Mesendoderm (in vitro differentiated cells): Measurements from ENCODE around the gene ADCY4.

Experiments used
- DNase-seq: peaks from one replicate; pipeline ENCODE4 v3.0.0; 2013
- H2AK5ac ChIP-seq: 2 replicates; pipeline ENCODE4 v1.6.1; 2013; ENCODE audit warnings: low read length, inconsistent platforms
- H2BK120ac ChIP-seq: 2 replicates; pipeline ENCODE4 v1.6.1; 2013; ENCODE audit warnings: low read depth, mild to moderate bottlenecking, low read length, moderate library complexity, mixed read lengths
- H2BK15ac ChIP-seq: replicated peaks from 2 replicates; pipeline ENCODE4 v1.6.1; 2013; ENCODE audit warnings: low read depth, mild to moderate bottlenecking, moderate library complexity
- H2BK5ac ChIP-seq: 2 replicates; pipeline ENCODE4 v1.6.1; 2013; ENCODE audit warnings: low read length, inconsistent platforms
- H3K18ac ChIP-seq: 2 replicates; pipeline ENCODE4 v1.6.1; 2013; ENCODE audit warnings: mild to moderate bottlenecking, low read length, mixed read lengths
- H3K23ac ChIP-seq: one replicate; pipeline ENCODE4 v1.6.1; 2013; ENCODE audit warnings: low read length
- H3K27ac ChIP-seq: 2 replicates; pipeline ENCODE4 v1.5.1; 2013; ENCODE audit warnings: low read depth, mild to moderate bottlenecking, inconsistent platforms, low read length, moderate library complexity
- H3K27me3 ChIP-seq: 2 replicates; pipeline ENCODE4 v1.6.1; 2013; ENCODE audit warnings: low read length, control low read depth, mild to moderate bottlenecking, inconsistent platforms; ENCODE audit not compliant: insufficient read depth, poor library complexity
- H3K36me3 ChIP-seq: 2 replicates; pipeline ENCODE4 v1.6.1; 2013; ENCODE audit warnings: low read length, inconsistent platforms; ENCODE audit not compliant: control insufficient read depth, insufficient read depth
- H3K4ac ChIP-seq: one replicate; pipeline ENCODE4 v1.6.1; 2013; ENCODE audit warnings: low read depth, mild to moderate bottlenecking, low read length, moderate library complexity
- H3K4me1 ChIP-seq: 2 replicates; pipeline ENCODE4 v1.6.1; 2013; ENCODE audit warnings: low read depth, low read length, inconsistent platforms; ENCODE audit not compliant: control insufficient read depth
- H3K4me2 ChIP-seq: 2 replicates; pipeline ENCODE4 v1.6.1; 2013; ENCODE audit warnings: low read length
- H3K4me3 ChIP-seq: 2 replicates; pipeline ENCODE4 v1.5.1; 2013; ENCODE audit warnings: mild to moderate bottlenecking, low read length
- H3K56ac ChIP-seq: one replicate; pipeline ENCODE4 v1.6.1; 2013; ENCODE audit warnings: low read length
- H3K79me1 ChIP-seq: 2 replicates; pipeline ENCODE4 v1.6.1; 2013; ENCODE audit warnings: low read length, inconsistent platforms
- H3K79me2 ChIP-seq: 2 replicates; pipeline ENCODE4 v1.6.1; 2013; ENCODE audit warnings: mild to moderate bottlenecking, low read length; ENCODE audit not compliant: control insufficient read depth, insufficient read depth
- H3K9ac ChIP-seq: 2 replicates; pipeline ENCODE4 v1.6.1; 2013; ENCODE audit warnings: low read length, inconsistent platforms
- H4K5ac ChIP-seq: one replicate; pipeline ENCODE4 v1.6.1; 2013; ENCODE audit warnings: low read length
- H4K8ac ChIP-seq: one replicate; pipeline ENCODE4 v1.6.1; 2013; ENCODE audit warnings: low read depth, mild to moderate bottlenecking, control low read depth, low read length, moderate library complexity
- WGBS: extraction: QIAGEN DNeasy Blood & Tissue Kit; methylation state at CpG from one replicate; pipeline ENCODE4 v1.1.7; 2013; ENCODE audit warnings: low lambda C conversion rate, missing lambda C conversion rate; ENCODE audit not compliant: insufficient coverage; ENCODE audit errors: extremely low coverage; 5-methylcytosine and 5-hydroxymethylcytosine counted together

ADCY4 gene

DNA sequence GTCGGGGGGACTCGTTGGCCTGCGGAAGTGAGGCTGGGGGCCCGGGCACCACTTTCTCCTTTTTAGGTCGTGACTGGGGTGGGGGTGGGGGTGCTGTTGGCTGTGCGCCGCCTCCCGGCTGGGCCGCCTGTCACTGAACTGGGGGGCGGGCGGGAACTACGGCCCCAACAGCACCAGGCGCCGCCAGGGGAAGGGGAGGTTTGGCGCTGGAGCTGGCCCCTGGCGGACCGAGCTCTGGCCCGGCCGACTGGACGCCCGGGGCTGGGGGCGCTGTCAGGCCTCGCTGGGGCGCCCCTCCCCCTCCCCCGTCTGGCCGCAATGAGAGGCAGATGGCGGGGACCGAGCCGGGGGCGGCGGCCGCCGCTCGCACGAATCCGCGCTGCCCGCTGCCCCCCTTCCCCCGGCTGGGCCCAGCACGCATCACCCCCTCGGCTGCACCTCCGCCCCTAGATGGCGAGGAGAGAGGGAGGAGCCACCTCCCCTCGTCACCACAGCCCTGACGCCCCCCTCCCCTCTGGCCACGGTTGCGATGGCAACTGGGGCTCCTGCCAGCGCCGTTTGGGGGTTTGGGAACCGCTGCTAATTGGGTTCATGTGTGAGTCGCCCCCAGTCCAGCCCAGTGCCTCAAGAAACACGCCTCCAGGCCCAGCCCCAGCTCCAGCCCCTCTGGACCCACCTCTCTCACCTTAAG, 33.8 kb upstream of the ADCY4 start:
- Histone ChIP-seq H2BK5ac (no peak overlapping the region), H3K79me1 (no peaks in the 10 kb centered on the region), H3K23ac (peak overlapping the region; percentile 94), H3K4ac (peak overlapping the region; percentile 8), H3K18ac (peak overlapping the region; percentile 85), H2BK120ac (no peak overlapping the region), H2BK15ac (no peak overlapping the region), H3K4me2 (peak overlapping the region; percentile 77), H4K8ac (no peak overlapping the region), H3K4me3 (peak overlapping the region; percentile 62), H3K56ac (peak overlapping the region; percentile 81), H3K27ac (no peak overlapping the region), H3K4me1 (peaks cover 5% of the 10 kb centered on the region), H3K9ac (peak overlapping the region; percentile 69), H3K36me3 (no peaks in the 10 kb centered on the region), H3K79me2 (no peaks in the 10 kb centered on the region), H3K27me3 (no peaks in the 10 kb centered on the region), H4K5ac (no peak overlapping the region), H2AK5ac (no peak overlapping the region)
- DNase-seq, result peak; percentile 57
- WGBS, result no CpG with 5 or more reads among the region's 52 CpGs

DNA sequence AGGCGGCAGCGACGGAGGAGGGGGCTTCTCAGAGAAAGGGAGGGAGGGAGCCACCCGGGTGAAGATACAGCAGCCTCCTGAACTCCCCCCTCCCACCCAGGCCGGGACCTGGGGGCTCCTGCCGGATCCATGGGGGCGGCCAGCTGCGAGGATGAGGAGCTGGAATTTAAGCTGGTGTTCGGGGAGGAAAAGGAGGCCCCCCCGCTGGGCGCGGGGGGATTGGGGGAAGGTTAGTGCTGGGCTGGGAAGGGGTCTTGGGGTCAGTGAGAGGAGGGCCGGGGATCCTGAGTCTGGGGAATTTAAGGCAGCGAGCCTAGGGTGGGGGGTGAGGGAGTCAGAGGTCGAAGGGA, 33.3 kb upstream of the ADCY4 start:
- Histone ChIP-seq H4K5ac (no peak overlapping the region), H3K4me1 (peaks cover 5% of the 10 kb centered on the region), H2AK5ac (no peak overlapping the region), H3K18ac (peak overlapping the region; percentile 85), H3K4me3 (peak overlapping the region; percentile 62), H3K79me1 (no peaks in the 10 kb centered on the region), H3K27ac (no peak overlapping the region), H3K9ac (peak overlapping the region; percentile 69), H4K8ac (peak overlapping the region; percentile 78), H3K4ac (peak overlapping the region; percentile 28), H2BK15ac (peak overlapping the region; percentile 74), H2BK120ac (no peak overlapping the region), H3K56ac (peak overlapping the region; percentile 81), H3K27me3 (no peaks in the 10 kb centered on the region), H2BK5ac (no peak overlapping the region), H3K36me3 (no peaks in the 10 kb centered on the region), H3K79me2 (no peaks in the 10 kb centered on the region), H3K23ac (no peak overlapping the region), H3K4me2 (peak overlapping the region; percentile 77)
- DNase-seq, result no peak
- no CpG with 5 or more reads among the region's 15 CpGs for WGBS

DNA sequence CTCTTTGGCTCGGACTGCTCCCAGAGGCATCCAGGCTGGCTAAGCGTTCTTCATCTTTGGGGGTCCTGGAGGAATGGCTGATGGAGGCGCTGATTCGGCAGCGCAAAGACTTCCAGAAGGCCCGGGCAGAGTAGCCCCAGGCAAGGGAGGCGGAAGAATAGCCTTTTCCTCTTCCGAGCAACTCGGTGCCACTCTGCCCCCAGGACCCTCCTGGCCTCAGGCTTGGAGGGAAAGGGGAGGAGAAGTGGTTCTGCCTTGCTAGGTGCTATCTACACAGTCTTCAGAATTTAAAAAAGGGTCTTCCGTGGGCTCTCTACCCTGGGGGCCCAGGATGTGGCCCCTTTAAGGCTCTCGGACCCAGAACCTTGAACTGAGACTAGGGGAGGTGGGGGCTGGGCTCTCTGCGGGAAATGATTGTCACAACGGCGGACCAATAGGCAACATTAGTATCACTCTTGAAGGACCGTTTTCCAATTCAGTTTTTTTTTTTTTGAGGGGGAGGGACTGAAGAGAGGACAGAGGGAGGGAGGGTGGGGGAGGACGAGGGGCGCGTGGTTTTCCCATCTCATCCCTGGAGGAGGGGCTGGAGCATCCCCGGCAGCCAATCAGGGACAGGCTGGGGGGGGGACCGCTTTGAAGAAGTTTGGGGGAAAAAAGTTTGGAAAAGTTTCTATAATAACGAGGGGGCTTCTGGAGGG, 32.8 kb upstream of the ADCY4 start, which contains the start of gene NFATC4:
Gene NFATC4 (plus strand): TSS at position 671 of the 698 bp plus-strand sequence. CDS start 157 bp downstream, outside the sequence.
- Histone ChIP-seq H3K56ac (peak within 1 kb of the TSS; percentile 81), H3K4me3 (peak within 1 kb of the TSS; percentile 62), H3K27ac (peak within 1 kb of the TSS; percentile 50), H2BK120ac (peak within 1 kb of the TSS; percentile 7), H4K8ac (peak within 1 kb of the TSS; percentile 78), H3K27me3 (no peaks in the 10 kb centered on the region), H3K4ac (peak within 1 kb of the TSS; percentile 28), H2BK5ac (peak within 1 kb of the TSS; percentile 66), H3K79me1 (no peaks in the 10 kb centered on the region), H2BK15ac (peak within 1 kb of the TSS; percentile 74), H3K36me3 (no peaks in the 10 kb centered on the region), H3K79me2 (no peaks in the 10 kb centered on the region), H3K23ac (peak within 1 kb of the TSS; percentile 94), H2AK5ac (no peak within 1 kb of the TSS), H3K9ac (peak within 1 kb of the TSS; percentile 69), H4K5ac (no peak within 1 kb of the TSS), H3K4me2 (peak within 1 kb of the TSS; percentile 77), H3K4me1 (peaks cover 5% of the 10 kb centered on the region), H3K18ac (peak within 1 kb of the TSS; percentile 86)
- peak; percentile 98 for DNase-seq
- WGBS, result no CpG with 5 or more reads among the region's 21 CpGs

DNA sequence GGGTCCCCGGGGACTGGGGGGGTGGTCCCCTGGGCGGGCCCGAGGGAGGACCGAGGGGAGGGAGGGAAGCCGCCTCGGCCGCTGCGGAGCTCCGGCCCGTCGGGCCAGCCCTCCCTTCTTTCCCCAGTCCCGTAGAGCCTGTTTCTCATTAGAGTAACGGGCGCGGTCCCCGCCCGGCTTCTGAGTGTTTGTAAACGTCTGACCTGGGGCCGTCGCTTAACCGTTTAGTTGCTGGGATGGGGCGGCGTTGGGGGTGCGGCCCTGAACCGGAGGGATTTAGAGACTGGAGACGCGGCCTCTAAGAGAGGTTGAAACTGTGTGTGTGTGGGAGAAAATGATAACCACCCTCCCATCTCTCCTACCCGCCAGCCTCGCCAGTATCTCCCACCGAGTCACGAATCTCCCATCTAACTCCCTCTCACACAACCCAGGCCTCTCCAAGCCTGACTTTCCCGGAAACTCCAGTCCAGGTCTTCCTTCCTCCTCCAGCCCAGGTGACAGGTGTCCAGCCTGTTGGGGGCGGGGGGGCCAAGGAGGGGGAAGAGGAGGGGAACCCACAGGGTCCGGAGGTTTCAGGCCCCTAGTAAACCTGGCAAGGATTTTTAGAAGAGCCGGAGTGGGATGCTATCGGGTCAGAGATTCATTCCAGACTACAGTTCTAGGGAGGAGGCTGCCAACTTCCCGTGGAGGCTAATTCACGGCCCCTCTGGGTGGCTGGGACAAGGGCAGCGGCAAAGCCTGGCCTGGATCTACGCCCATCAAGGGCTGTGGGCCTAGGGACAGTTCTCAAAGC, 32.0 kb upstream of the ADCY4 start:
- Histone ChIP-seq H4K8ac (no peak overlapping the region), H3K27ac (peak overlapping the region; percentile 66), H2BK120ac (peak overlapping the region; percentile 7), H4K5ac (no peak overlapping the region), H3K4me3 (peak overlapping the region; percentile 33), H3K27me3 (no peaks in the 10 kb centered on the region), H2BK5ac (peak overlapping the region; percentile 37), H3K36me3 (no peaks in the 10 kb centered on the region), H3K4ac (peak overlapping the region; percentile 18), H3K79me1 (no peaks in the 10 kb centered on the region), H3K4me1 (peaks cover 5% of the 10 kb centered on the region), H3K18ac (peak overlapping the region; percentile 86), H3K23ac (no peak overlapping the region), H2BK15ac (no peak overlapping the region), H3K9ac (peak overlapping the region; percentile 56), H3K4me2 (peak overlapping the region; percentile 64), H3K79me2 (no peaks in the 10 kb centered on the region), H2AK5ac (no peak overlapping the region), H3K56ac (peak overlapping the region; percentile 78)
- WGBS, result no CpG with 5 or more reads among the region's 40 CpGs
- peak; percentile 99 for DNase-seq

DNA sequence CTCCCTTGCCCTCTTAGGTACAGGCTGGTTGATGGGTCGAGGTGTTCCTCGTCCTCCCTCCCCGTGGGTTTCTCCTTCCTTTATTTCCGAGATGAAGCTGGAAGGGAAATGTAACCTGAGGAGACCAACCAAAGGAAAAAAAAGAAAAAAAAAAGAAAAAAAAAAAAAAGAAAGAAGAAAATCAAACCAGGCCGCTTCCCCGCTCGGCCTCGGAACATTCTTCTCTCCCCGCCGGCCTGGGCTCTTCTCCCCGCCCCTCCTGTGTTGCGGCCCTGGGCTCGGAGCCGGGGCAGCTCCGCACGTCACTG, 31.5 kb upstream of the ADCY4 start:
- Histone ChIP-seq H4K8ac (no peak overlapping the region), H3K27ac (peak overlapping the region; percentile 66)
- DNase-seq, result no peak

More for the DNA sequence above, 31.5 kb upstream of the ADCY4 start:
- H3K4me2 ChIP-seq, result peak overlapping the region; percentile 64
- no peak overlapping the region for H3K4ac ChIP-seq
- peak overlapping the region; percentile 56 for H3K9ac ChIP-seq
- H3K27me3 ChIP-seq, result no peaks in the 10 kb centered on the region
- H3K23ac ChIP-seq, result no peak overlapping the region
- no peaks in the 10 kb centered on the region for H3K79me2 ChIP-seq
- no peak overlapping the region for H2BK15ac ChIP-seq
- no peak overlapping the region for H4K5ac ChIP-seq
- H3K4me3 ChIP-seq, result peak overlapping the region; percentile 33
- peak overlapping the region; percentile 78 for H3K56ac ChIP-seq
- H3K36me3 ChIP-seq, result no peaks in the 10 kb centered on the region
- no peak overlapping the region for H2BK120ac ChIP-seq
- no peaks in the 10 kb centered on the region for H3K79me1 ChIP-seq
- H2BK5ac ChIP-seq, result no peak overlapping the region
- WGBS, result no CpG with 5 or more reads among the region's 16 CpGs
- H2AK5ac ChIP-seq, result no peak overlapping the region
- H3K4me1 ChIP-seq, result peaks cover 5% of the 10 kb centered on the region
- peak overlapping the region; percentile 28 for H3K18ac ChIP-seq
